Mucosa of rectum (tissue), 2 donors: ENCODE measurements around the gene EXD3.
"Not testable (repeated sequence)": the region's sequence is repeated elsewhere in the genome, so short reads cannot be mapped to it uniquely, and the experiment has no call there.

Experiments
- H3K27ac ChIP-seq, 2 donors: one replicate each; pipeline ENCODE4 v1.7.0; 2013; ENCODE audit warnings: inconsistent platforms in 2 of 2, low read depth in 2 of 2, low read length in 2 of 2
- H3K27me3 ChIP-seq, 2 donors: one replicate each; pipeline ENCODE4 v1.7.0; 2013; ENCODE audit warnings: low read length in 2 of 2; ENCODE audit not compliant: control insufficient read depth in 2 of 2, insufficient read depth in 2 of 2
- H3K36me3 ChIP-seq, 2 donors: one replicate each; pipeline ENCODE4 v1.7.0; 2013; ENCODE audit warnings: low read length in 2 of 2; ENCODE audit not compliant: control insufficient read depth in 2 of 2, insufficient read depth in 2 of 2
- H3K4me1 ChIP-seq, 2 donors: one replicate each; pipeline ENCODE4 v1.7.0; 2013; ENCODE audit warnings: low read length in 2 of 2, mild to moderate bottlenecking in 1 of 2; ENCODE audit not compliant: control insufficient read depth in 2 of 2, insufficient read depth in 2 of 2
- H3K4me3 ChIP-seq, 2 donors: one replicate each; pipeline ENCODE4 v1.7.0; 2013; ENCODE audit warnings: low read length in 2 of 2
- H3K9ac ChIP-seq, 2 donors: one replicate each; pipeline ENCODE4 v1.7.0; 2013; ENCODE audit warnings: low read length in 2 of 2, low read depth in 1 of 2, mild to moderate bottlenecking in 1 of 2
- H3K9me3 ChIP-seq, 2 donors: one replicate each; pipeline ENCODE4 v1.7.0; 2013; ENCODE audit warnings: low read length in 2 of 2; ENCODE audit not compliant: control insufficient read depth in 2 of 2
- donor health status: healthy.
- donor health status: Normal muscosa, but diverticular disease.

EXD3 gene

DNA sequence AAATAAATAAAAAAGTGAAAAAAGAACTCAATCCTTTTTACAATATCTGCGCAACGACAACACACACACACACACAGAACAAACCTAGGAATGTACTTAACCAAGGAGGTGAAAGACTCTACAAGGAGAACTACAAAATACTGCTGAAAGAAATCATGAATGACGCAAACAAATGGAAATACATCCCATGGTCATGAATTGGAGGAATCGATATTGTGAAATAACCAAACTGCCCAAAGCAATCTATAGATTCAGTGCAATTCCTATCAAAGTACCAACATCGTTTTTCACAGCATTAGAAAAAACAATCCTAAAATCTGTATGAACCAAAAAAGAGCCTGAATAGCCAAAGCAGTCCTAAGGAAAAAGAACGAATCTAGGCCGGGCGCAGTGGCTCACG, 91.0 kb downstream of the EXD3 start:
- H3K4me1 ChIP-seq: no peaks in the 10 kb centered on the region
- no peaks in the 10 kb centered on the region for H3K36me3 ChIP-seq
- peaks cover 2 to 5% of the 10 kb centered on the region in 2 donors for H3K9me3 ChIP-seq
- H3K27ac ChIP-seq: no peak overlapping the region
- H3K4me3 ChIP-seq: no peak overlapping the region
- no peaks in the 10 kb centered on the region for H3K27me3 ChIP-seq
- H3K9ac ChIP-seq: no peak overlapping the region

DNA sequence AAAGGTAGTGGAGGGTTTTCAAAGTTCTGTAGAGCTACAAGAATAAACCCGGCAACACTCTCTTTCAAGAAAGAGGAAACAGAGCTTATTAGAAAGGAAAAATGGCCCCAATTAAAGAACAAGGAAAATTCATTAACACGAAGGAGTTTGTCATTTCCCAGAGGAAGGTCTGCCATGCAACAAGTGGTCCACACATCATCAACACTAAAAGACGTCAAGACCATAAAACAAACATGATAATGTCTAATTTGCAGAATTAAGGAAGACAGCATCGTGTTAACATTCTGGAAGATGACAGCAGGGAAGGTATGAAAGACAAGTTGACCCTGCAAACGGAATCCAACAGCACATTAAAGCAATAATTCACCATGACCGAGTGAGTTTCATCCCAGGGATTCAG, 92.3 kb downstream of the EXD3 start:
- no peaks in the 10 kb centered on the region for H3K27me3 ChIP-seq
- no peaks in the 10 kb centered on the region for H3K4me1 ChIP-seq
- H3K4me3 ChIP-seq: no peak overlapping the region
- H3K9me3 ChIP-seq: peaks cover 2 to 5% of the 10 kb centered on the region in 2 donors
- H3K36me3 ChIP-seq: no peaks in the 10 kb centered on the region
- H3K27ac ChIP-seq: no peak overlapping the region
- no peak overlapping the region for H3K9ac ChIP-seq

DNA sequence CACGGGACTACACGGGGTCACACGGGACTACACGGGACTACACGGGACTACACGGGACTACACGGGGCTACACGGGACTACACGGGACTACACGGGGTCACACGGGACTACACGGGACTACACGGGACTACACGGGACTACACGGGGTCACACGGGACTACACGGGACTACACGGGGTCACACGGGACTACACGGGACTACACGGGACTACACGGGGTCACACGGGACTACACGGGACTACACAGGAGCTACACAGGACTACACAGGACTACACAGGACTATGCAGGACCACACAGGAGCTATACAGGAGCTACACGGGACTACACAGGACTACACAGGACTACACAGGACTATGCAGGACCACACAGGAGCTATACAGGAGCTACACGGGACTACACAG, 93.4 kb downstream of the EXD3 start:
- not testable (repeated sequence) for H3K9ac ChIP-seq, H3K4me1 ChIP-seq, H3K9me3 ChIP-seq, H3K4me3 ChIP-seq, H3K27ac ChIP-seq, H3K36me3 ChIP-seq, H3K27me3 ChIP-seq

DNA sequence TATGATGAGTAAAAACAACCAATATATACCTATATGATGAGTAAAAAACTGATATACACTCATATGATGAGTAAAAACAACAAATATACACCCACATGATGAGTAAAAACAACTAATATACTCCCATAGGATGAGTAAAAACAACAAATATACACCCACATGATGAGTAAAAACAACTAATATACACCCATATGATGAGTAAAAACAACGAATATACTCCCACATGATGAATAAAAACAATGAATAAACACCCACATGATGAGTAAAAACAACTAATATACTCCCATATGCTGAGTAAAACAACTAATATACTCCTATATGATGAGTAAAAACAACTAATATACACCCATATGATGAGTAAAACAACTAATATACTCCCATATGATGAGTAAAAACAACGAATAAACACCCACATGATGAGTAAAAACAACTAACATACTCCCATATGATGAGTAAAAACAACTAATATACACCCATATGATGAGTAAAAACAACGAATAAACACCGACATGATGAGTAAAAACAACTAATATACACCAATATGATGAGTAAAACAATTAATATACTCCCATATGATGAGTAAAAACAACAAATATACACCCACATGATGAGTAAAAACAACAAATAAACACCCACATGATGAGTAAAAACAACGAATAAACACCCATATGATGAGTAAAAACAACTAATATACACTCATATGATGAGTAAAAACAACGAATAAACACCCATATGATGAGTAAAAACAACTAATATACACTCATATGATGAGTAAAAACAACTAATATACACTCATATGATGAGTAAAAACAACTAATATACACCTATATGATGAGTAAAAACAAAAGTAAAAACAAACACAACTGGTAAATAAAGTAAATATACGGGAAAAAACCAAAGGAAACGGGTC, 95.1 kb downstream of the EXD3 start:
- H3K9ac ChIP-seq, H3K36me3 ChIP-seq, H3K4me3 ChIP-seq, H3K4me1 ChIP-seq, H3K27ac ChIP-seq, H3K27me3 ChIP-seq, H3K9me3 ChIP-seq: not testable (repeated sequence)

DNA sequence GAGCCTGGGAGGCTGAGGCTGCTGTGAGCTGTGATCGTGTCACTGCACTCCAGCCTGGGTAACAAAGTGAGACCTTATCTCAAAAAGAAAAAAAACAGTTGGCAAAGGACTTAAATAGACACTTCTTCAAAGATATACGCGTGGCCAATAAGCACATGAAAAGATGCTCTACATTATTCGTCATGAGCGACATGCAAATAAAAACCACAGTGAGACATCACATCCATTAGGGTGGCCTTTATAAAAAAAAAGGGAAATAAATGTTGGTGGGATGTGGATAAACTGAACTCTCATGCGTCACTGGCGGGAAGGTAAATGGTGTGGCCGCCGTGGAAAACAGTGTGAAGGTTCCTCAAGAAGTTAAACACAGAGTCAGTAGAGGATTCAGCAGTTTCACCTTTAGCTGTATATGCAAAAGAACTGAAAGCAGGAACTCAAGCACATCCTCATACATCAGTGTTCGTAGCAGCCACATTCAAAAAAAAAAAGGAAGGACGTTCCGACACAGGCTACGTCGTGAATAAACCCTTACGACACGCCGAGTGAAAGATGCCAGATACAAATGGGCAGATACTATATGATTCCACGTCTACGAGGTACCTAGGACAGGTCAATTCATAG, 96.4 kb downstream of the EXD3 start:
- Histone ChIP-seq H3K27me3 (no peaks in the 10 kb centered on the region), H3K9ac (no peak overlapping the region), H3K36me3 (no peaks in the 10 kb centered on the region), H3K9me3 (peaks cover 2 to 5% of the 10 kb centered on the region in 2 donors), H3K27ac (peak overlapping the region in 1 of 2 donors; percentile 2), H3K4me1 (no peaks in the 10 kb centered on the region), H3K4me3 (no peak overlapping the region)

DNA sequence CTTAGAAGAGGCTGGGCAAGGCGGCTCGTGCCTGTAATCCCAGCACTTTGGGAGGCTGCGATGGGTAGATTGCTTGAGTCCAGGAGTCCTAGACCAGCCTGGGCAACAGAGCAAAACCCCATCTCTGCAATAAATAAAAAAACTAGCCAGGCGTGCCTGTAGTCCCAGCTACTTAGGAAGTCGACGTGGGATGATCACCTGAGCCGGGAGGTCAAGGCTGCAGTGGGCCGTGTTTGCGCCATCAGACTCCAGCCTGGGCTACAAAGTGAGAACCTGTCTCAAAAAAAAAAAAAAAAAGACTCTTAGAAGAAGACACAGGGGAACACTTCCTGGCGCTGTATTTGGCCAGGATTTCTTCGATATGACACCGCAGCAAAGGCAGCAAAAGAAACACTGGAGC, 97.2 kb downstream of the EXD3 start:
- no peaks in the 10 kb centered on the region for H3K36me3 ChIP-seq
- no peak overlapping the region for H3K27ac ChIP-seq
- H3K4me3 ChIP-seq: no peak overlapping the region
- no peaks in the 10 kb centered on the region for H3K27me3 ChIP-seq
- no peaks in the 10 kb centered on the region for H3K4me1 ChIP-seq
- H3K9me3 ChIP-seq: peaks cover 2 to 5% of the 10 kb centered on the region in 2 donors
- no peak overlapping the region for H3K9ac ChIP-seq

DNA sequence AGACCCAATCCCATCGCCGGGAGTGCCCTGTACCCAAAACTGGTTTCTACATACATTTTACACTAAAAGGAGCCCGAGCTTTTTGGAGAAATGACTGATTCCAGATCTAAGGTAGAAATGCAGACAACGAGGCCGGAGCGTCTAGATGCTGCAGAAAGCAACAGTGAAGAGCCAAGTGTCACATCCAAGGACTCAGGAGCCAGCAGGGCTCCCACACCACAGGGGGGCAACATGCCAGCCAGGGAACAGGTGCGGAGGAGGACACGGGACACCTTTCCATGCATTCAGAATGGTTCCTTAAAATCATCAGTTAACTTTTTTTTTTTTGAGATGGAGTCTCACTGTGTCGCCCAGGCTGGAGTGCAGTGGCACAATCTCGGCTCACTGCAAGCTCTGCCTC, 97.8 kb downstream of the EXD3 start:
- no peaks in the 10 kb centered on the region for H3K27me3 ChIP-seq
- no peaks in the 10 kb centered on the region for H3K36me3 ChIP-seq
- H3K27ac ChIP-seq: no peak overlapping the region
- peaks cover 2 to 5% of the 10 kb centered on the region in 2 donors for H3K9me3 ChIP-seq
- peaks cover 0 to 3% of the 10 kb centered on the region in 2 donors for H3K4me1 ChIP-seq
- H3K9ac ChIP-seq: no peak overlapping the region
- H3K4me3 ChIP-seq: no peak overlapping the region

DNA sequence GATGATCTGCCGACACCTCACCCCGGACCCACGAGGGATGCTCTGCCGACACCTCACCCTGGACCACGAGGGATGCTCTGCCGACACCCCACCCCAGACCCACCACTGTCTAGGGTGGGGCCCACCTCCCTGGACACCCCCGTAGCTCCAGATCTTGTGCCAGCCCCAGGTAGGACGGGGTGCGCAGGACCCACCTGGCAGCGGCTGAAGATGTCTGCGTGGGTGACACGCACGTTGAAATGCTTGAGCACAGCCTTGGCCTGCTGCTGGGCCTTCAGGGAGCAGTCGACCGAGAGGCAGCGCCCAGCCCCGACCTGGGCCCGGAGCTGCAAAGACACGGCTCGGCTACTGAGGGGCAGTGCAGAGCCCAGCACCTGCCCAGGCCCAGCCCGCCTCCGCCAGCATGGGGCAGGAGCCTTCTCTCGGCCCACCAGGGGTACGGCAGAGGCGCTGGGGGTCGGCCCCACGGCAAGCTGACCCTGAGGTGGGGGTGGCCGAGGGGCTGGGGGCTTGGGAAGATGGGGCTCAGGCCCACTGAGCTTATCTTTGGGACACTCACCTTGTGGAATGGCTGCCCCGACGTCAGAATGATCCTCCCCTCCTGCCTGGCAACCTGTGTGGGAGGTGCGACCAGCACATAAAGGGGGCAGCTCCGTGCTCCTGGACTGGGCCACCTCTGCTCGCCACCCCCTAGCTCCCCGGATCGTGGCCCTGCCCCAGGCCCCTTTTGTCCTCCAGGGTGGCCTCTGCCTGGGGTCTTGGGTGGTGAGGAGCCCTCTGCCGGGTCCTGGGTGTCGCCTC, 99.2 kb downstream of the EXD3 start:
- no peaks in the 10 kb centered on the region for H3K27me3 ChIP-seq
- peaks cover 2 to 5% of the 10 kb centered on the region in 2 donors for H3K9me3 ChIP-seq
- peaks cover 0 to 3% of the 10 kb centered on the region in 2 donors for H3K4me1 ChIP-seq
- no peak overlapping the region for H3K27ac ChIP-seq
- no peaks in the 10 kb centered on the region for H3K36me3 ChIP-seq
- H3K4me3 ChIP-seq: no peak overlapping the region
- no peak overlapping the region for H3K9ac ChIP-seq

DNA sequence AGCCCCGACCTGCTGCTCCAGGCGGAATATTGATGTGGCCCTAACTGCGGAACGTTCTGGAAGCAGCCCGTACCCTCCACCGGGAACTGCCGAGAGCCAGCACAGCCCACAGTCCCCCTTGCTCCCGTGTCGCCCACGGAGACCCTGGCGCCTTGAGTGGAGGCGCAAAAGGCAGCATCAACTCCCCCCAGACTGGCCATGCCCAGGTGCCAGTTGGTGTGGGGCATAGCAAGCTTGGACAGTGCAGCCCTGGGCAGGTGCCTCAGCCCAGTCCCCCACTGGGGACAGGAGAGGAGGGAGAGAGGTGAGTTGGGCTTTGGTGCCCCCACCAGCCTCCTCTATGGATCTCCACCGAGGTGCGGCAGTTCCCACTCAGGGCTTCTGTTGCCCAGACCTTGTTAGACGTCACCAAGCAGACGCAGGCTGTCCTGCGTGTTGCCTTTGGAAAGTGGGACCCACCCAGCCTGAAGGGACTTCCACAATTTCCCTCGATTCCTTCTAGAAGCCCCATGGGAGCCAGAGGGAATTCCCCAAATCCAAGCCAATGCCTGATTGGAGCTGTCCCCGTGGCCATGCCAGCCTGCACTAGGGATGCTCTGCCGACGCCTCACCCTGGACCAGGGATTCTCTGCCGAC, 101.1 kb downstream of the EXD3 start:
- Histone ChIP-seq H3K36me3 (no peaks in the 10 kb centered on the region), H3K9me3 (no peaks in the 10 kb centered on the region), H3K9ac (no peak overlapping the region), H3K27me3 (no peaks in the 10 kb centered on the region), H3K4me1 (peaks cover 0 to 3% of the 10 kb centered on the region in 2 donors), H3K27ac (no peak overlapping the region), H3K4me3 (no peak overlapping the region)
